HEK293T (cell line): ENCODE data around the gene RAB28.

Source experiments
- ELF4 ChIP-seq: fragments of 450-650 bp; IDR thresholded peaks from 2 replicates; pipeline ENCODE4 v1.6.1; 2017; ENCODE audit warnings: antibody characterized with exemption
- PKNOX1 ChIP-seq: fragments of 450-650 bp; IDR thresholded peaks from 2 replicates; pipeline ENCODE4 v1.6.1; 2016
- SP1 ChIP-seq: fragments of 450-650 bp; IDR thresholded peaks from 2 replicates; pipeline ENCODE4 v1.6.1; 2017

GRCh38 chr4:13464973-13465372 lies 19.2 kb downstream of the RAB28 start:
- TF ChIP-seq ELF4 (no peak), SP1 (no peak), PKNOX1 (no peak)
